ENCODE measurements around the gene CACYBP.

The CACYBP gene

GRCh38 chr1:174974711-174975119, 25.0 kb upstream of the CACYBP start:
- no peak for DNase-seq

DNA sequence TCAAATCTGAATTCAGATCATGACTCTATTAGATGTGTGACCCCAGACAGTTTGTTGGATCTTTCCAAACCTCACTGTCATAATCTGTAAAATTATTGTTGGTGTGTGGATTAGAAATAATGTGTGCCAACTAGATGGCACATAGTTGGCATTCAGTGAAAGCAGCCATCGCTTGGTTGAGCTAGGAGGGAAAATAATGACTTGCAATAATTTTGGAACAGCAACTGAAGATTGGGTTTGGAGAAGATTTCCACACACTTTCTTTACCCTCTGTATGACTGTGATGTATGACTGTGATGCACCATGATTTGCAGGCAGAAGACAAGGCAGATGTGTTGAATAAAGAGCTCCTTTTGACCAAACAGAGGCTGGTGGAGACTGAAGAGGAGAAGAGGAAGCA, 24.0 kb upstream of the CACYBP start:
- no peak for DNase-seq

GRCh38 chr1:174976436-174977108, 23.2 kb upstream of the CACYBP start:
- peak; percentile 28 for DNase-seq

DNA sequence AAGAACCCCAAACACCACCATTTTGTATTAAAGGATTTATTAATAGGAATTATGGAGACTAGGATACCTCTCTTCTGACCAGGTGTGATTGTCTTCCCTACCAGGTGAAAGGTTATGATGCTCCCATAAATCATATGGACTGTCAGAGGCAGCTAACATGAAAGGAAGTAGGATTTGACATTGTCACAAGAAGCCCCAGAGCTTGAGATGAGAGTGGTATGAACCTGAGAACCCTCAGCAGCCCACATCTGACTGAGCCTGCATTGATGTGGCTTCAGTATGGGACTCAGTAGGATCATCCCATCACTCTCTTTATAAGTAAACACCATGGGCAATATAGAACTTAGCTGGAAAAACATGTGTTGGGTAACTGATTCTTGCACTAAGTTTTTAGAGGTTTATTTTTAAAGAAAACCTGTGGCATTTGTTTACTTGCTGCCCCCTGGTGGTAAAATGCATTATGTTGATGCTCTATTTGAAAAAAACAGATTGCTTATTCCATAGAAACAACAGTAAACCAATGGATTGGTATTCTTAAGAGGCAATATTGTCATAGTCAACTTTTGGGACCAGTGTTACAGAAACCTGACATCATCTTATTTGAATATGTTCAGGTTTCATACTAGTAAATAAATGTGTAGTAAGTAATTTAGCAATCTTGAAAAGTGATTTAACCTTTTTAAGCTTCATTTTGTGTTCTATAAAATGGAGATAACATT, 16.6 kb upstream of the CACYBP start:
- peak; percentile 65 for DNase-seq

DNA sequence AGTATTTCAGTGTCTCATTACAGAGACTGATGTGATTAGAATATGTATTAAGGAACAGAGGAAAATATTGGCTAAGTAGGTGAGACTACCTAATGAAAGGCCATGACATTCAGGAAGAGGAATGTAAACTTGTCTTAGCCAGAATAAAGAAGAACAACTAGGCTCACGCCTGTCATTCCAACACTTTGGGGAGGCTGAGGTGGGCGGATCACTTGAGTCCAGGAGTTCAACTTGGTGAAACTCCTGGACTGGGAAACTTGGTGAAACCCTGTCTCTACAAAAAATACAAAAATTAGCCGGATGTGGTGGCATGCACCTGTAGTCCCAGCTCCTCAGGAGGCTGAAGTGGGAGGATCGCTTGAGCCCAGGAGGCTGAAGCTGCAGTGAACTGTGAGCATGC, 14.8 kb upstream of the CACYBP start:
- DNase-seq, result no peak

GRCh38 chr1:174988539-174988938, 11.2 kb upstream of the CACYBP start:
- no peak for DNase-seq

DNA sequence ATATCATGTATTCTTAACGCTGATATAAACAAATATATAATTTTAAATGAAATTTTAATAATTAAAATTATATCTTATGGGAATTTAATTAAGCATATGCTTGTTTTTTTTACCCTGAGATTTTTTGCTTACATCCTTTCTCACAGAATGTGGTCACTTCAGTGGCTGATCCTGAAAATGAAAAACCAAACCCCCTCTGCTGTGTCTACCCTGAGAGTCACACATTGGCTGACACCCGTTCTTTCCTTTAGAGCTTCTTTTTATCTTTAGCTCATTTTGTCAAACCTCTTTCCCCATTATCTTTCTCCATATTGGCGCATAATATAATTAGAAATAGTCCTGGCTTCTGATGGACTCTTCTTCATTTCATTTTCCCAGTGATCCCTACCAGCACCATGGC, 10.8 kb upstream of the CACYBP start:
- no peak for DNase-seq

GRCh38 chr1:174989536-174990220, 10.1 kb upstream of the CACYBP start:
- DNase-seq, result no peak

DNA sequence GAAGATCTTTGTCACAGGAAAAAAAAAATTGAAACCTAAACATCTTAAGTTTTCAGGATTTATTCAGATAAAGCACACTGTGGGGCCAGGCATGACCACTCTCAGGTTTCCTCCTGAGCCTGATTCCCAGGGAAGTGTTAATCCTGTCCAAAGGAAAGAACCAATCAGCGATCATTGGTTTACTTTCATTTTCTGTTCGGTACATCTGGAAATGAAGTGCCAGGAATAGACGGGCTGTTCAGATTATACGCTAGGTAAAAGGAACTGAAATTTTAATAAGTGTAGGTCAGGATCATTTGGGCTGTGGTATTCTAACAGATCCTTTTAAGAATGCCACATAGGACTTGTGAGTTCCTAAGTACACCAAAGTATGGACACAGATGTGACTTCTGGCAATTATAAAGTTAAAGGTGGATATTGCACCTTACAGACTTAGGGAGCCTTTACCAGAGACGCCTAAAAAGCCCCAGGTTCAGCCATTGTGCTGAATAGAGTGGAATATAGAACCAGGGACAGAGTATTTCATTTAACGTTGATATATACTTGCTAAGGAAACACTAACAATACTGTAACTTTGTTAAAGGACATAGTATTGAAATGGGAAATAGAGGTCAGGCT, 9.3 kb upstream of the CACYBP start:
- no peak for DNase-seq

- no peak for DNase-seq
Measured at GRCh38 chr1:174991473-174991872, 8.3 kb upstream of the CACYBP start.

DNA sequence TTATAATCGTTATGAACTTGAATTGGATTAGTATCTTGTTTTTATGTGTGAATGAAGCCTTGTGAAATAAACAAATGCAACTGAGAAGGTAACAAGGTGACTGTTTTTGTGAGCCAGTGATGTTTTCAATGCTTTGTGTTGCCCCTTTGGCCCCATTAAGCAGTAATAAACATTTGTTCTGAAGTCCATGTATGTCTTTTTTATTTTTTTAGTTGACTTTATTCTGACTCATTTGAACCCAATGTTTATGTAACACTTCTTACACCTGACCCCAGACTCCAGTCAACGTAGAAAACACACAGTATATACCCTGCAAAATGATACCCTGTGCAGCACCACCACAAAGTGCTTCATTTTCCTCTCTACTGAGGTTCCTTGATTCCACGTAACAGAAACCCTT, 4.6 kb upstream of the CACYBP start:
- no peak for DNase-seq

DNA sequence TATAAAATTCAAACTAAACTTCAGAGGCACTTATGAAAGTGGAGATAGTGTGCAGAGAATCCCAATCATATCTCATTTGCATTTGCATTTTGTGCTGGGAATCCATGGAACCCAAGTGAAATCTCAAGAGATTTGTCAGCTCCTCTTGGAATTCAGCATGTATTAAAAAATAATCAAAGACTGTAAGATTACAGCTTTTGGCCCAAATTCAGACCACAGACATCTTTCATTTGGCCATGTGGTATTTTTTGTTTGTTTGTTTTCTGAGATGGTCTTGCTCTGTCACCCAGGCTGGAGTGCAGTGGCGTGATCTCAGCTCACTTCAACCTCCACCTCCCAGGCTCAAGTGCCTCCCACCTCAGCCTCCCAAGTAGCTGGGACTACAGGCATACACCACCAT, 3.8 kb upstream of the CACYBP start:
- no peak for DNase-seq

DNA sequence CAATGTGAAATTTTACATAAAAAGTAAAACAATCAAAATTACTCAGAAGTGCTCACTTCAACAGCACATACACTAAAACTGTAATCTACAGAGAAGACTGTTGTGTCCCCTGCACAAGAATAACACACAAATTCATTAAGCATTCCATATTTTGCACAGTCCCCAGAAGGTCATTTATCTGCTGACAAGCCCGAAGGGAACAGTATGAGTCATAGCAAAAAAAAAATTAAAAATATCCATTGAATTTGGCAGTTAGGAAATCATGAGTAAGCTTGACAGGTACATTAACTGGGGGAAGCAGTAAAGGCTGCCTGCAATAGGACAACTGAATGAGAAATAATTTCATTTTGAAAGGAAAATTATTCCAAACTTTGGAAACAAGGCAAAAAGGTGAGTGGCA, 3.3 kb upstream of the CACYBP start:
- DNase-seq, result no peak

GRCh38 chr1:174997041-174997440, 2.7 kb upstream of the CACYBP start:
- no peak for DNase-seq

DNA sequence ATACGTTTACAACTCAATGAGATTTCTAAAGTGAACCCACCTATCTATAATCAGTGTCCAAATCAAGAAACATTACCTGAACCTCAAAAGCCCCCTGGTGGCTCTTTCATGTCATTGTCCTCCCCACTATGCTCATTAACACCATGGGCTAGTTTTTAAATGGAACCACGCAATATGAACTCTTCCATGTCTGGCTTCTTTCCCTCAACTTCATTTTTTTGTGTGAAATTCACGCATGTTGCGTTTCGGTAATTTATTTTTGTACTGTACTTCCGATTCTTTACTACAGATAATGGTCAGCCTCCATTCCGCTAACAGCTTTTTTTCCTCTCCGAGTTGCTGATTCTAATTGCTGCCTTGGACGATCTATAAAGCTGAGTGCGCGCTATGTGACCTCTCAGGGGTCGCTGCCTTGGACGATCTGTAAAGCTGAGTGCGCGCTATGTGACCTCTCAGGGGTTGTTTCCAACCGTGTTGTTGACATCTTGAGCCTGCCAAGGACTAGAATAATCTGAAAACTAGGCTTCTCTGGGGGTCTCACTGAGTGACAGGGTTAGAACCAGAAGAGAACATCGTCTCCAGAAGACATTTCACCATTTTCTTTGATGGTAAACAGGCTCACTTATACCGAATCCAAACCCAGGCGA, 1.1 kb upstream of the CACYBP start:
- DNase-seq, result peak; percentile 64

DNA sequence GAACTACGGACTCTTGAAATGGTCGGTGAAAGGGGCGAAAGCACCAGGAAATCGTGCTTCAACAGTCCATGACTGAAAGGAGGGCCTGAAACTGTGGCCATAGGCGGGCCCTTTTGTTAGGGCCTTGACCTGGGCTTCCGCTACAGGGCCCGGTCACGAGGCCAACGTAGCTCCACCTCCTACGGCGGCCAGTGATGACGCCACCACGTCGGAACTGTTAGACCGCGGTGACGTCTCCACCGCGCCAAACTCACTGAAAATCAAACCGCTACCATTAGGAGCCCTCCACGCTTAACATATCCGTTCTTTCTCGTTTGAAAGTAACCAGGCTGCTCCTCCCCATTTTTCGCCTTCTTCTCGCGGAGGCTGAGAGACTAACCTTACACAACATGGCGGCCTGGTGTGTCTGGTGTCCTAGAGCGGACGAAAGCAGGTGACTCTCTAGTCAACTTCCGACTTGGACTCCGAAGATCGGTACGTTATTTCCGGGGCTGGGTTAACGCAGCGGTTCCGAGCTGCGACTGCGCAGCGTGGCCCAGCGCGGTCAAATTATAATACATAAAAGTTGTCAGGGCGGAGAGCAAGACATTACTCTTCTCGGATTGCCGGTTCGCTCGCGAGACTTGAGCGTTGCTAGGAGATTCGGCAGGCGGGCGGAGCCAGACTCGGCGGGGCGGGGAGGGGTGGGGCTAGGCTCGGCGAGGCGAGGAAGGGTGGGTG, 371 bp upstream of the CACYBP start:
- DNase-seq, result peak; percentile 97

- DNase-seq, result no peak
Measured at GRCh38 chr1:175000697-175001187, 995 bp downstream of the CACYBP start.

- DNase-seq, result no peak
Measured at GRCh38 chr1:175002910-175003517, 3.3 kb downstream of the CACYBP start.

- DNase-seq, result no peak
Measured at GRCh38 chr1:175003521-175003920, 3.8 kb downstream of the CACYBP start.

DNA sequence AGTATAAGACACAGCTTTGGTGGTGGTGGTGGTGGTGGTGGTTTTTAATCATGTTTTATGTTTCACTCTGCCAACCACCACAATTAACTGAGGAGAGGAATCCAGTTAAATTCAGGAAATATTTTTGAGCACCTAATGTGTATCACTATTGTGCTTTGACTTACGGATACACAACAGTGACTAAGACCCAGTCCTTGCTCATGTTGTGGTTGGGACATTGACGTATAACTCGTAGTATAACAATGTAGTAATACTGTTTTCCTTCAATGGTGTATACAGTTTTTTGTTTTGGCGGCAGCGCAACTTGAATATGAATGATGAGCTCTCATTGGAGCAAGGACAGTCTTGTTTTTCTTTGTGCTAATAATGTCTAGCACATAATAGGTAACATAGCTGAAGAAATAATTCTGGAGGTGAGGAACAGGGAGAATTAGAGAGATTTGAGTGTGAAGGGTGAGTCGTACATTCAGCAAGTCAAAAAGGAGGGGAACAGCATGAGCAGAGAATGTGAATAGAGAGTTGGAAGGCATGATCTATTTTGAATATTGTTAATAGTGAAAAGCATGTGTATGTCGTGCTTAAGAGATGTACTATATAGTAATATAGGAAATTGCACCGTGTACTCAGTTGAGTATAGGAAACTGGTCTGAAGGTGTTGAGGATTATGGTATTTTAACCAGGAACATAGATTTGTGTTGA, 5.5 kb downstream of the CACYBP start:
- DNase-seq, result no peak

GRCh38 chr1:175009532-175009931, 9.8 kb downstream of the CACYBP start:
- no peak for DNase-seq

Measured in CD4-positive, alpha-beta T cell treated with Interleukin-6 for 4 hours (primary cell).